Fibroblast of pulmonary artery (primary cell): ENCODE results near the gene MINDY4.

Experiments used
- DNase-seq: peaks from one replicate; pipeline ENCODE4 v3.0.0-alpha.2; 2010; ENCODE audit warnings: low read depth
- H3K4me3 ChIP-seq: replicated peaks from 2 replicates; pipeline ENCODE4 v1.5.1; 2011; ENCODE audit warnings: low read depth, mild to moderate bottlenecking, control low read depth, low read length, moderate library complexity
- CTCF ChIP-seq: IDR thresholded peaks from 2 replicates; pipeline ENCODE4 v1.5.1; 2011; ENCODE audit warnings: mild to moderate bottlenecking, control low read depth, low read length, inconsistent platforms; ENCODE audit errors: missing control alignments

The MINDY4 gene

GRCh38 chr7:30728591-30729100 lies 42.6 kb upstream of the MINDY4 start:
- H3K4me3 ChIP-seq: no peak overlapping the region
- no peak for DNase-seq
- TF ChIP-seq CTCF: no peak

GRCh38 chr7:30729642-30730041 lies 41.6 kb upstream of the MINDY4 start:
- no peak for TF ChIP-seq CTCF
- no peak overlapping the region for H3K4me3 ChIP-seq
- DNase-seq: no peak

- DNase-seq: no peak
- no peak overlapping the region for H3K4me3 ChIP-seq
- no peak for TF ChIP-seq CTCF
These were observed 41.1 kb upstream of the MINDY4 start for GRCh38 chr7:30730097-30730496.

GRCh38 chr7:30730996-30731395 lies 40.2 kb upstream of the MINDY4 start:
- no peak for TF ChIP-seq CTCF
- H3K4me3 ChIP-seq: no peak overlapping the region
- DNase-seq: no peak

GRCh38 chr7:30731581-30731980 lies 39.6 kb upstream of the MINDY4 start:
- H3K4me3 ChIP-seq: no peak overlapping the region
- no peak for TF ChIP-seq CTCF
- no peak for DNase-seq

- no peak for DNase-seq
- no peak overlapping the region for H3K4me3 ChIP-seq
- TF ChIP-seq CTCF: no peak
These were observed 38.6 kb upstream of the MINDY4 start for GRCh38 chr7:30732606-30733005.

- TF ChIP-seq CTCF: no peak
- no peak for DNase-seq
- H3K4me3 ChIP-seq: no peak overlapping the region
These were observed 38.0 kb upstream of the MINDY4 start for GRCh38 chr7:30733216-30733615.
